ENCODE data around the gene ZBTB20. TPM values are rescaled to one million over a fixed set of nuclear protein-coding genes. Genes with fewer than 3 reads are reported as not detected.
A peak's percentile ranks its signal among the peaks of the same experiment; 100 is the strongest.
"Not testable (repeated sequence)": the region's sequence is repeated elsewhere in the genome, so short reads cannot be mapped to it uniquely, and the experiment has no call there.

The ZBTB20 gene
- total RNA-seq (ENCODE audit: insufficient read depth, low replicate concordance): 63.3 TPM

DNA sequence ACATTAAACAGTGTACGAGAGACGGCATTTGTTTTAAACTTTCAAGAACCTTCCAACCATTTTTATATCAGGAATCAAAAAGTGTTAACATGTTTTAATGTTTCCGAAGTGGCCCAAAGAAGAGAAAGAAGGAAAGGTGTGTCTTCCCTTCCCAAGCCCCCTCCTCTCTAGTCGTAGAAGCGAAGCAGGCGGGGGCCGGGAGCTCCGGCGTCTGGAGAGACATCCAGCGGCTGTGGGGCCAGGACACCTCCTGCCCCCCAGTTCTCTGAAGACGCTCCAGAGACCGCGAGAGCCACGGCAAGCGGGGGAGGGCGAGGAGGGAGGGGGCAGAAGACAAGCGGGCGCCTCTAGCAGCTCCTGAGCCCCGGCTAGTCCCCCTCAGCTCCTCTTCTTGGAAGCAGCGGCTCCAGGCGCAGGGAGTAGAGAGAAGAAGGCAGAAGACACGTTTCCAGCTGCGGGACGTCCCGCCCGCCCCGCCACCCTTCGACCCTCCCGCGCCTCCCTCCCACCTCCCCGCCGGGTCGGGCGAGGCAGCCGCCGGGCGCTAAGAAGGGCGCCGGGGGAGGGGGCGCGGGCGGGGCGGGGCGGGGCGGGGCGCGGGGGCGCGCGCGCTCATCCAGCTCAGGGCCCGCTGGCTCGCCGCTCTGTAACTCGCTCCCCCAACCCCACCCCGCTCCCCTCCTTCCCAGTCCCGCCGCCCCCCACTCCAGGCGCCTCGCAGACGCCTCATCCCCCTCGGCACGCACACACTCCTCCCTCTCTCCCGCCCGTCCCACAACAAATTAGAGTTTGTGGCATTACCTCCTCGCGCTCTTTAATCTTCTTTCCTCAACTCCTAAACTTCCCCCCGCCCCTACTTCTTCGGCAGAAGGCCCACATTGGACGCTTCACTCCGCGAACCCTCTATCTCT lies at the start of gene ZBTB20:
Gene ZBTB20 (minus strand): TSS at position 871 of the 911 bp plus-strand sequence.
- DNase-seq (ENCODE audit: low spot score): peak; percentile 73

- no peak for DNase-seq (ENCODE audit: low spot score)
Measured at GRCh38 chr3:115194476-115194875, 47.4 kb upstream of the ZBTB20 start.

- no peak for DNase-seq (ENCODE audit: low spot score)
Measured at GRCh38 chr3:115190747-115191146, 43.7 kb upstream of the ZBTB20 start.

DNA sequence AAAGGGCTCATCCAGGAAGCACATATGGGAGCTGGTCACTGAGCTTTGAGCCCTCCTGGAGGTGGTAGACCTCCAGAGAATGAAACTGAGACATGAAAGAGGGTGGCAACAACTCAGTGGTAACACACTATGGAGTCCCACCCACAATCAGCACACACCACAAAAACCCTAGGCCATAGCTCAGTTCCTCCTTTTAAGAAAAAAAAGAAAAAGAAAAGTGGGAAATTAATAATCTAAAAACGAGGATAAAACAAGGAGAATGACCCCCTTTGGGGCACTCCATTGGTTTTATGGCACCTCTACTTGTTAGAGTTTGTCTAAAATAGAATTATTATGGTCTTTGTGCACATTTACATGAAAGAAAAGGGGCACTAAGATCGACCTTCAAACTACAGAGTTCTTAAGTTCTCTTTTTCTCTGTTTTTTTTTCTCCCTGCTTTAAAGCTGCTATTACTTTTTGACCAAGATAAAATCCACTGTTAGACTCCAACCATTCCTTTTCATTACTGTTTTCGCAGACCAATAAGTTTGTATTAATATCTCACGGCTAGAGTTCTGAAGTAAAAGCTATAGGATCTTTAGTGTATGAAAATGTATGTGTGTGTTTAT lies 40.2 kb upstream of the ZBTB20 start:
- no peak for DNase-seq (ENCODE audit: low spot score)

GRCh38 chr3:115186351-115187148 lies 39.5 kb upstream of the ZBTB20 start:
- no peak for DNase-seq (ENCODE audit: low spot score)

GRCh38 chr3:115184859-115185572 lies 37.9 kb upstream of the ZBTB20 start:
- not testable (repeated sequence) for DNase-seq (ENCODE audit: low spot score)

DNA sequence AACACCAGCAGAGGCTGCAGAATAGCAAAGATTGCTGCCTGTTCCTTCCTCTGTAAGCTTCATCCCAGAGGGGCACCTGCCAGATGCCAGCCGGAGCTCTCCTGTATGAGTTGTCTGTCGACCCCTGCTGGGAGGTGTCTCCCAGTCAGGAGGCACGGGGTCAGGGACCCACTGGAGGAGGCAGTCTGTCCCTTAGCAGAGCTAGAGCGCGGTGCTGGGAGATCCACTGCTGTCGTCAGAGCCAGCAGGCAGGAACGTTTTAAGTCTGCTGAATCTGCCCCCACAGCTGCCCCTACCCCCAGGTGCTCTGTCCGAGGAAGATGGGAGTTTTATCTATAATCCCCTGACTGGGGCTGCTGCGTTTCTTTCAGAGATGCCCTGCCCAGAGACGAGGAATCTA lies 31.8 kb upstream of the ZBTB20 start:
- DNase-seq (ENCODE audit: low spot score): not testable (repeated sequence)

GRCh38 chr3:115169808-115170207 lies 22.7 kb upstream of the ZBTB20 start:
- no peak for DNase-seq (ENCODE audit: low spot score)

DNA sequence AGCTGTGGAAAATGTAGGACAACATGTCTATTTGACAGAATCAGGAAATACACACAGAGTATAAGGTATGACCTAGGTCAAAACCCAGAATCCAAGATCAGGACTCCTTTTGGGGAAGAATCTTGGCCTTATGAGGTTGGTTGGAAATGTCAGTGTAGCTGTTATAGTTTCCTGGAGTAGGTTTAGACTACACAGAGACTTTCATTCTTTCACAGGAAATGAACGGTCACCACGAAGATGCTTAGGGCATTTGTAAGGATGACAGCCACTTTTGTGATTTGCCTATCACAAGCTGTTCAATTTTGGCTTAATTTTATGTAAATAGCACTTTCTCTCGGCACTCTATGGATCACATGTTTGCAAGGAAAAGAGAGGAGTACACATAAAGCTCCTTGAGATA lies 18.6 kb upstream of the ZBTB20 start:
- DNase-seq (ENCODE audit: low spot score): no peak

DNA sequence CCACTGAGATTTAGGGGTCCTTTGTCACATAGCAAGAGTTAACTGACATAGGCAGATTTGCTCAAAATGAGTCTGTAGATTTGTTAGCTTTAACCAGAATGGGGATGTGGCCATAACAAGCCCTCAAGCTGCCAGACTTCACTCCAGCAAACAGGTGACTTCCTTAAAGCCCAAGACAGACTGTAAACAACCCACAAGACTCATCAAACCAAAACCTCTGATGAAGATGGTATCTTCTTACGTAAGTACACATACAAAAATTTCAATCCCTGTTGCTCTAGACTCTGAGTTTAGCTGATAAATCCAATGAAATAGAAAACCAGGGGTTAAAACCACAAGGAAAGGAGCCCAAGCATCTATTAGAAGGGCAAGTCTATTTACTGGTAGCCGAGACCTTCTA lies 18.2 kb upstream of the ZBTB20 start:
- no peak for DNase-seq (ENCODE audit: low spot score)

GRCh38 chr3:115164374-115165221 lies 17.5 kb upstream of the ZBTB20 start:
- DNase-seq (ENCODE audit: low spot score): no peak

- no peak for DNase-seq (ENCODE audit: low spot score)
Measured at GRCh38 chr3:115162759-115163158, 15.7 kb upstream of the ZBTB20 start.

- DNase-seq (ENCODE audit: low spot score): no peak
Measured at GRCh38 chr3:115161866-115162265, 14.8 kb upstream of the ZBTB20 start.

- DNase-seq (ENCODE audit: low spot score): no peak
Measured at GRCh38 chr3:115161168-115161834, 14.2 kb upstream of the ZBTB20 start.

DNA sequence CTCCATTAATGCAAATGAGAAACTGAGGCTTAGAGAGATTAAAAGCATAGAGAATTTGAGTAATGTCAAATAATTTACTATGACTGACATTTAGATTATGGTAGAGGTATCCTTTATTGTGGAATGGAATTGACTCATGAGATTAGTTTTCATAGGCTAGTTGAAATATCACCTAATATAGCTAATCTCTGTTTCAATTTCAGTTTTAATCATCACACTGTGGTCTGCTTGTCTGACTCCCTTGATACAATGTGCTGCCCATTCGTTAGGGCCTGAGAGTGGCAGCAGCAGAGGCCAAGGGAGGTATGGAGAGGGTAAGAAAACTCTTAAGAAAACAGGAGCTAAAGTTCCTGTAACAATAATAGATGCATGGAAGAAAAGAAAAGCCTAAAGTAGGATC lies 13.2 kb upstream of the ZBTB20 start:
- DNase-seq (ENCODE audit: low spot score): no peak

DNA sequence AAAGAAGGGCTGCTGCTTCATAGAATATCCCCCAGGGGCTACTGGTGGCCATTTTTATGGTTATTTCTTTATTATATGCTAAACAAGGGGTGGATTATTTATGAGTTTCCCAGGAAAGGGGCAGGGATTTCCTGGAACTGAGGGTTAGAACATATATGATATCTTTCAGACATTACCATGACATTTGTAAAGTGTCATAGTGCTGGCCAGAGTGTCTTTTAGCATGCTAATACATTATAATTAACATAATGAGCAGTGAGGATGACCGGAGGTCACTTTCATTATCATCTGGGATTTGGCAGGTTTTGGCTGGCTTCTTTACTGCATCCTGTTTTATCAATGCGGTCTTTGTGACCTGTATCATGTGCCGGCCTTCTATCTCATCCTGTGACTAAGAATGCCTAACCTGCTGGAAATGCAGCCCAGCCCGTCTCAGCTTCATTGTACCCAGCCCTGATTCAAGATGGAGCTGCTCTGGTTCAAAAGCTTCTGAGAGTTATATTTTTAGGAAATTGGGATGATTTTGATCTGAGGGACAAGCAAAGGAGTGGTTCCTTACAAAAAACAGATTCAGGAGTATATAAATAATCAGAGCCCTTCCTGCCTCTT lies 9.1 kb upstream of the ZBTB20 start:
- no peak for DNase-seq (ENCODE audit: low spot score)

DNA sequence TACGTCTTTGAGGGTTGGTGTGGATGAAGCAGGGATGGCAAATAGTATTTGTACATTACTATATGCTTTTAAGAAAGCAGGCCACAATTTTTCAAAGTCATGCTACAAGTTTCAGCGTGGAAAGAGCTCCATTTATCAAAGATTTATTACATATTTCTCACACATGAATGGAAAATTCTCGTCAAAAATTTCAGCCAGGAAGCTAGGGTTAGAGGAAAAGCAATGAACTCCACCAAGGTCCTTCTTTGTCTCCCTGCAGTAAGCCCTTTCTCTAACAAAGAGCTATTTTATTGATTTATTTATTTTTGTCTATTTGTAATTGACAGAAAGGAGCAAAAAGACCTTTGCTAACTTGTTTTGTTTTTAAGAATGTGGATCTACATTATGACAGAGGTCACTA lies 7.5 kb upstream of the ZBTB20 start:
- DNase-seq (ENCODE audit: low spot score): no peak

- no peak for DNase-seq (ENCODE audit: low spot score)
Measured at GRCh38 chr3:115151921-115152320, 4.8 kb upstream of the ZBTB20 start.

DNA sequence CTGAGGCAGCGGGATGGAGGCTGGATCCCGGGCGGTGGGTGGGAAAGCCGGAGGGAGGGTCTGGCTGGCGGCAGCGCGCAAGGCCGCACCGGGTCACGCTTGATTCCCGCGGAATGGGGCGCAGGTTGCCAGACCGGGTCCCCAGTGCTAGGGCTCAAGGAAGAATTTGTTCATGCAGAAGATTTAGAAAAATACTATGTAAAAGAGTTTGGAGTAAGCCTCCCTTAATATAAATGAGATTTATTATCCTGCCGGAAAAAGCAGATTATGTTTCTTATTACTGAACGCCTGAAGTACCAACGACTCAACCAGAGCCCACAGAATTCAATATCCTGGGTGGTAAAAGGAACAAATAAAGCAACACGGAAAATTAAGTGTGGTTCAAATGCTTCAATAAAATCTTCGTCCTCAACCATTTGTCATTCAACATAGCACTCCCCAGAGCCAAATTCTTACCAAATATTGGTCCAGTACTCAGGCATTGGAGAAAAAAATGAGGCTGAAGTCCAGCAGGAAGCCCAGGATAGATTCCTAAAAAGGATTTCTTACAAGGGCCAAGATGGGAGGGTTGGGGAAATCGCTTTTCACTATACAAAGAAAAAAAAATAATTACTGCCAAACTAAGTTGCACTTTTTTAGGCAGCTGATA lies 1.2 kb upstream of the ZBTB20 start:
- peak; percentile 19 for DNase-seq (ENCODE audit: low spot score)
